Natural killer cell (primary cell): ENCODE data around the gene C19orf85. TPM values are rescaled to one million over a fixed set of nuclear protein-coding genes. Genes with fewer than 3 reads are reported as not detected.

Experiments used
- ATAC-seq, 3 donors: fragments of 150-1000 bp in 2 of 3; fragments of 200-7000 bp in 1 of 3; cut with Tn5 transposase; 1 replicate in 1 of 3; 2 replicates in 2 of 3; pipeline ENCODE4 v1.10.0; 2021; ENCODE audit warnings: mild to moderate bottlenecking in 2 of 3, moderate library complexity in 2 of 3
- DNase-seq, 2 donors: peaks; one replicate each; pipeline versions ENCODE4 v3.0.0 to v3.0.0-alpha.2; 2013 to 2021; ENCODE audit warnings: mixed read lengths in 1 of 2
- H3K27ac ChIP-seq: one replicate; pipeline ENCODE4 v1.5.1; 2013; ENCODE audit warnings: mild to moderate bottlenecking, low read length
- H3K27me3 ChIP-seq: one replicate; pipeline ENCODE4 v1.6.1; 2013; ENCODE audit warnings: low read length; ENCODE audit not compliant: control insufficient read depth, insufficient read depth
- H3K36me3 ChIP-seq: one replicate; pipeline ENCODE4 v1.6.1; 2013; ENCODE audit warnings: low read length; ENCODE audit not compliant: control insufficient read depth, insufficient read depth
- H3K4me1 ChIP-seq: one replicate; pipeline ENCODE4 v1.6.1; 2013; ENCODE audit warnings: low read length; ENCODE audit not compliant: control insufficient read depth, insufficient read depth
- H3K4me3 ChIP-seq: one replicate; pipeline ENCODE4 v1.5.1; 2013; ENCODE audit warnings: low read length
- H3K9me3 ChIP-seq: one replicate; pipeline ENCODE4 v1.6.1; 2013; ENCODE audit warnings: low read length; ENCODE audit not compliant: control insufficient read depth, insufficient read depth
- H3K27ac Mint-ChIP-seq, 2 donors: one replicate each; pipeline ENCODE4 v1.8.0; 2022; ENCODE audit warnings: mild to moderate bottlenecking in 2 of 2, mixed read lengths in 2 of 2, moderate library complexity in 1 of 2
- H3K27me3 Mint-ChIP-seq, 2 donors: one replicate each; pipeline ENCODE4 v1.8.0; 2022; ENCODE audit warnings: low read depth in 2 of 2, mixed read lengths in 2 of 2
- H3K36me3 Mint-ChIP-seq: one replicate; pipeline ENCODE4 v1.8.0; 2022; ENCODE audit warnings: mixed read lengths
- H3K4me1 Mint-ChIP-seq, 2 donors: one replicate each; pipeline ENCODE4 v1.8.0; 2022; ENCODE audit warnings: mixed read lengths in 2 of 2
- H3K4me3 Mint-ChIP-seq: one replicate; pipeline ENCODE4 v1.8.0; 2022; ENCODE audit warnings: mild to moderate bottlenecking, moderate library complexity, mixed read lengths
- H3K9me3 Mint-ChIP-seq, 2 donors: one replicate each; pipeline ENCODE4 v1.8.0; 2022; ENCODE audit warnings: mixed read lengths in 2 of 2
- WGBS: methylation state at CpG from one replicate; pipeline ENCODE4 v1.1.7; 2013; ENCODE audit warnings: missing lambda C conversion rate; ENCODE audit not compliant: insufficient coverage; 5-methylcytosine and 5-hydroxymethylcytosine counted together
- intact Hi-C: fragments of 100-400 bp; cut with micrococcal nuclease; formaldehyde crosslinking; loops from one replicate; pipeline ENCODE4 v1.14.2; 2022
- total RNA-seq, 4 donors: library from RNA; stranded (reverse); fragments of 120-200 nt in 1 of 4; gene quantifications; one replicate each; pipeline versions ENCODE4 v1.2.3 to v1.2.4, GENCODE V29; 2013 to 2022
- TF ChIP-seq, protein P1 (sequence below): fragments of 200-600 bp; IDR thresholded peaks from one replicate; pipeline ENCODE4 v1.8.0; 2022; ENCODE audit warnings: antibody characterized with exemption

Gene C19orf85
- total RNA-seq, 3 donors from 2014 or later (not counting 1 experiment from before 2014, with no cell fraction given), result not detected

DNA sequence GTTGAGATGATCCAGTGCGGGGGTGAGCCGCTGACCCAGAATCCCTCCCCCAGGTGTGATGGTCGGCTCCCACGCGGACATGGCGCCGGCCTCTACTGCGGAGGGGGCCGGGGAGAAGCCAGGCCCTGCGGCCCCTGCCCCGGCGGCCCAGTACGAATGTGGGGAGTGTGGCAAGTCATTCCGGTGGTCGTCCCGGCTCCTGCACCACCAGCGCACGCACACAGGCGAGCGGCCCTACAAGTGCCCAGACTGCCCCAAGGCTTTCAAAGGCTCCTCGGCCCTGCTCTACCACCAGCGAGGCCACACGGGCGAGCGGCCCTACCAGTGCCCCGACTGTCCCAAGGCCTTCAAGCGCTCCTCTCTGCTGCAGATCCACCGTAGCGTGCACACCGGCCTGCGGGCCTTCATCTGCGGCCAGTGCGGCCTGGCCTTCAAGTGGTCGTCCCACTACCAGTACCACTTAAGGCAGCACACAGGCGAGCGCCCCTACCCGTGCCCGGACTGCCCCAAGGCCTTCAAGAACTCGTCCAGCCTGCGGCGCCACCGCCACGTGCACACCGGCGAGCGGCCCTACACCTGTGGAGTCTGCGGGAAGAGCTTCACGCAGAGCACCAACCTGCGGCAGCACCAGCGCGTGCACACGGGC is 16.7 kb upstream of the C19orf85 start:
- Histone ChIP-seq H3K4me1 (peaks cover 36% of the 10 kb centered on the region), H3K36me3 (peaks cover 5% of the 10 kb centered on the region), H3K27me3 (no peaks in the 10 kb centered on the region), H3K4me3 (no peak overlapping the region), H3K27ac (no peak overlapping the region), H3K9me3 (no peaks in the 10 kb centered on the region)
- Mint-ChIP-seq H3K4me3 (no peak overlapping the region), H3K36me3 (no peaks in the 10 kb centered on the region), H3K4me1 (peaks cover 31 to 37% of the 10 kb centered on the region in 2 donors), H3K27ac (no peak overlapping the region), H3K9me3 (no peaks in the 10 kb centered on the region), H3K27me3 (peaks cover 0 to 2% of the 10 kb centered on the region in 2 donors)
- TF ChIP-seq, protein P1, sequence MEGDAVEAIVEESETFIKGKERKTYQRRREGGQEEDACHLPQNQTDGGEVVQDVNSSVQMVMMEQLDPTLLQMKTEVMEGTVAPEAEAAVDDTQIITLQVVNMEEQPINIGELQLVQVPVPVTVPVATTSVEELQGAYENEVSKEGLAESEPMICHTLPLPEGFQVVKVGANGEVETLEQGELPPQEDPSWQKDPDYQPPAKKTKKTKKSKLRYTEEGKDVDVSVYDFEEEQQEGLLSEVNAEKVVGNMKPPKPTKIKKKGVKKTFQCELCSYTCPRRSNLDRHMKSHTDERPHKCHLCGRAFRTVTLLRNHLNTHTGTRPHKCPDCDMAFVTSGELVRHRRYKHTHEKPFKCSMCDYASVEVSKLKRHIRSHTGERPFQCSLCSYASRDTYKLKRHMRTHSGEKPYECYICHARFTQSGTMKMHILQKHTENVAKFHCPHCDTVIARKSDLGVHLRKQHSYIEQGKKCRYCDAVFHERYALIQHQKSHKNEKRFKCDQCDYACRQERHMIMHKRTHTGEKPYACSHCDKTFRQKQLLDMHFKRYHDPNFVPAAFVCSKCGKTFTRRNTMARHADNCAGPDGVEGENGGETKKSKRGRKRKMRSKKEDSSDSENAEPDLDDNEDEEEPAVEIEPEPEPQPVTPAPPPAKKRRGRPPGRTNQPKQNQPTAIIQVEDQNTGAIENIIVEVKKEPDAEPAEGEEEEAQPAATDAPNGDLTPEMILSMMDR, result no peak
- ATAC-seq (no peak), DNase-seq (no peak)
- intact Hi-C loops, result no loop called here
- 97% methylated on average over 52 of the region's 52 CpGs for WGBS

DNA sequence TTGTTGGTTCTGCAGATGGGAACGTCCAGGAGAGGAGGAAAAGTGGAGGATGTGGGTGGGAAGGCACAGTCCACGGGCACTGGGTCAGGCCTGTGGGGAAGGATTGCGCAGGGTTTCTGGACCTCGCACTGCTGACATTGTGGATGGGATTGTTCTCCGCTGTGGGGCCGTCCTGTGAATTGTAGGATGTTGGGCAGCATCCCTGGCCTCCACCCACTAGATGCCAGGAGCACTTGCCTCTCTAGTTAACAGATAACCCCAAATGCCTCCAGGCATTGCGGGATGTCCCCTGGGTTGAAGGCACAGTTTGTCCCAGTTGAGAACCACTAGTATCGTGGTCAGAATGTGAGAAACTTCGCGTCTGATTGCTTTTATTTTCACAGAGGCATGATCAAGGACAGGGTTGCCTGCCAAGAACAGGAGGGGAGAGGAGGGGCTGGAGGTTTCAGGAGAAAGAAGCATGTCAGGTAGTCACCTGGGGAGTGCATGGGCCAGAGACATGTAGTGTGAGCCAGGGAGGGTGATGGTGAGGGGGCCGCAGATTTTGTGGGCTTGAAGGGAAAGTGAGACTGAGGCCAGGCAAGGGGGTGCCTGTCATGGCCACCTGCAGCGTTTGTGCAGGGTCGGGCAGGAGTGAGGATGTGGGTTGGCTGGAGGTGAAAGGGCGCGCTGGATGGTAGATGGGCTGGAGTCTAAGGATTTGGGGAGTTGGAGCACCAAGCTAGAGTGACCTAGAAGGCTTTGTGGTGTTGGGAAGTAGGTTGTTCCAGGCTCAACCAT is 15.1 kb upstream of the C19orf85 start:
- H3K27ac ChIP-seq, result no peak overlapping the region
- intact Hi-C loops, result no loop called here

DNA sequence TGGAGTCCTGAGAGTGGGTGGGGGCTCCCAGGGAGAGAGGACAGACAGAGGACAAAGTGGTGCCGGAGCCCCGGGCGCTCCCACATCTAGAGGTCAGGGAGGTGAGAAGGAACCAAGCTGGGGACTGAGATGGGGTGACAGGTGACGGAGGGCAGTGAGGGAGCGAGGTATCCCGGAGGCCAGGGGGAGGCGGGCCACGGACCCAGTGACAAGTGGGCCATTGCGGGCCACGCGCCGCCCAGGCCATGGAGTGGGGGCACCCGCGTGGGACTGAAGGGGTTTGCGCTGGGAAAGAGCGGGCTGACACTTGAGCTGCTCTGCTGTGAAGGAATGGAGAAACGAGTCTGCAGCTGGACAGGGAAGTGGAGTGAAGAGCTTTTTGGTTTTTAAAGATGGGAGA is 14.5 kb upstream of the C19orf85 start:
- Histone ChIP-seq H3K27me3 (no peaks in the 10 kb centered on the region), H3K4me3 (no peak overlapping the region), H3K9me3 (no peaks in the 10 kb centered on the region), H3K27ac (no peak overlapping the region), H3K4me1 (peaks cover 27% of the 10 kb centered on the region), H3K36me3 (peaks cover 5% of the 10 kb centered on the region)
- Mint-ChIP-seq H3K27ac (peak overlapping the region in 1 of 2 donors; percentile 8), H3K4me1 (peaks cover 31 to 37% of the 10 kb centered on the region in 2 donors), H3K36me3 (no peaks in the 10 kb centered on the region), H3K27me3 (no peaks in the 10 kb centered on the region), H3K9me3 (no peaks in the 10 kb centered on the region), H3K4me3 (peak overlapping the region; percentile 29)
- ATAC-seq (no peak), DNase-seq (no peak)
- intact Hi-C loops, result no loop called here
- TF ChIP-seq, protein P1, result no peak
- 94% methylated on average over 17 of the region's 17 CpGs for WGBS

More for the DNA sequence above, 15.1 kb upstream of the C19orf85 start:
- Mint-ChIP-seq H3K4me3 (peak overlapping the region; percentile 38), H3K36me3 (no peaks in the 10 kb centered on the region), H3K27me3 (no peaks in the 10 kb centered on the region), H3K4me1 (peaks cover 31 to 37% of the 10 kb centered on the region in 2 donors), H3K27ac (peak overlapping the region in 1 of 2 donors; percentile 73), H3K9me3 (no peaks in the 10 kb centered on the region)
- TF ChIP-seq, protein P1, result no peak
- Histone ChIP-seq H3K4me3 (no peak overlapping the region), H3K27me3 (no peaks in the 10 kb centered on the region), H3K36me3 (peaks cover 5% of the 10 kb centered on the region), H3K4me1 (peaks cover 33% of the 10 kb centered on the region), H3K9me3 (no peaks in the 10 kb centered on the region)
- no peak for ATAC-seq
- 71% methylated on average over 15 of the region's 15 CpGs for WGBS
- DNase-seq, result no peak
